ENCODE measurements around the gene MAD1L1. TPM values are rescaled to one million over a fixed set of nuclear protein-coding genes. Genes with fewer than 3 reads are reported as not detected.

Gene MAD1L1
- total and polyA plus RNA-seq, 2 experiments from 2014 or later = 38.2 to 69.8 TPM

DNA sequence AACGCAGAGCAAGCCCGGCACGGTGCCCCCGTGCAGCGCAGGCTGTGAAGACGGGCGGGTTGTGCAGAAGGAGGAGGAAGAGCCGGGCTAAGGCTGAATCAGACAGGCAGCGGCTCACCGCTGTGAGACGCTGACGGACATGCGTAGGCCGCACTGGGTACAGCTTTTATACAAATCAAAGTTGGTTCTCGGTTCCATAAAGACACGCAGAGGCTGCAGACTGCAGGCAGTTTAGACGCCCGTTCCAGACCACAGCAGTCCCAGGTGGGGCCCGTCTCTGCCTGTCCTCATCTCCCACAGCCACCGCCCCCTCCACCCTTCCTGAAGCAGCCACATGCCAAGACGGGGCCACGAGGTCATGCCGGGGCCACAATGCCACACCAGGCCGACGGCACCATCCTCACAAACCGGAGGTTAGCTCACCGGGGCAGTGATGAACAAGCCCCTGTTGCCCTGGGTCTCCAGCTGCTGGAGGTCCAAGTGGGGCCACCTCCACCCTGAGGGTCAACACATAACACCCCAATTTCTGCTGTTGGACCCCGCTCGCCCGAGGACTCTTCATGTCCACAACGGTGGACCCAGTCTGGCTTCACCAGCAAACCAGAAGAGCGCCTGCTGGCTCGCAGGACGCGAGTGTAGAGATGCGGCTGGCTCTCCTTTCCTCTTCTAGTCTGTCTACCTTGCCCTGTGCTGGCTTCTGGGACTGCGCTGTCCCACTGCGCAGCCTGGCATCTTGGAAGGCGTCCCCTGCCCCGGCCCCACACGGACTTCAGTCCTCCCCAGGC is 335.5 kb downstream of the MAD1L1 start:
- H3K4me3 ChIP-seq = no peak overlapping the region
- TF ChIP-seq EZH2phosphoT487 (IDR thresholded peaks at IDR 0.05; ENCODE audit: insufficient read depth, low read depth) (no peak), EZH2 (IDR thresholded peaks at IDR 0.05; ENCODE audit: insufficient read depth, poor library complexity, severe bottlenecking) (no peak)
- H2AFZ ChIP-seq = no peak overlapping the region
- H3K4me1 ChIP-seq (ENCODE audit: insufficient read depth) = peaks cover 11% of the 10 kb centered on the region; the same call in 1 of the 2 replicates
- in situ Hi-C loops (cut with MboI) = no loop called here
- WGBS, 2 experiments (ENCODE audit: low coverage in 1 of 2, low lambda C conversion rate in 2 of 2, missing lambda C conversion rate in 2 of 2) = 91 to 93% methylated on average over 37 to 41 of the region's 41 CpGs
- no peaks in the 10 kb centered on the region for H3K36me3 ChIP-seq (ENCODE audit: low read depth)
- no peaks in the 10 kb centered on the region for H4K20me1 ChIP-seq (ENCODE audit: insufficient read depth)
- no peak overlapping the region for H3K9ac ChIP-seq
- H3K27me3 ChIP-seq (replicated peaks; ENCODE audit: insufficient read depth) = no peaks in the 10 kb centered on the region
- no peak for DNase-seq
- no peaks in the 10 kb centered on the region for H3K9me3 ChIP-seq (ENCODE audit: low read depth)
- H3K27ac ChIP-seq = no peak overlapping the region
- no peaks in the 10 kb centered on the region for H3K79me2 ChIP-seq (ENCODE audit: insufficient read depth)
- no peak overlapping the region for H3K4me2 ChIP-seq (ENCODE audit: unreplicated experiment)
- H3K9me2 ChIP-seq (ENCODE audit: insufficient read depth) = no peaks in the 10 kb centered on the region
- H3F3A ChIP-seq (ENCODE audit: insufficient read depth) = no peaks in the 10 kb centered on the region

DNA sequence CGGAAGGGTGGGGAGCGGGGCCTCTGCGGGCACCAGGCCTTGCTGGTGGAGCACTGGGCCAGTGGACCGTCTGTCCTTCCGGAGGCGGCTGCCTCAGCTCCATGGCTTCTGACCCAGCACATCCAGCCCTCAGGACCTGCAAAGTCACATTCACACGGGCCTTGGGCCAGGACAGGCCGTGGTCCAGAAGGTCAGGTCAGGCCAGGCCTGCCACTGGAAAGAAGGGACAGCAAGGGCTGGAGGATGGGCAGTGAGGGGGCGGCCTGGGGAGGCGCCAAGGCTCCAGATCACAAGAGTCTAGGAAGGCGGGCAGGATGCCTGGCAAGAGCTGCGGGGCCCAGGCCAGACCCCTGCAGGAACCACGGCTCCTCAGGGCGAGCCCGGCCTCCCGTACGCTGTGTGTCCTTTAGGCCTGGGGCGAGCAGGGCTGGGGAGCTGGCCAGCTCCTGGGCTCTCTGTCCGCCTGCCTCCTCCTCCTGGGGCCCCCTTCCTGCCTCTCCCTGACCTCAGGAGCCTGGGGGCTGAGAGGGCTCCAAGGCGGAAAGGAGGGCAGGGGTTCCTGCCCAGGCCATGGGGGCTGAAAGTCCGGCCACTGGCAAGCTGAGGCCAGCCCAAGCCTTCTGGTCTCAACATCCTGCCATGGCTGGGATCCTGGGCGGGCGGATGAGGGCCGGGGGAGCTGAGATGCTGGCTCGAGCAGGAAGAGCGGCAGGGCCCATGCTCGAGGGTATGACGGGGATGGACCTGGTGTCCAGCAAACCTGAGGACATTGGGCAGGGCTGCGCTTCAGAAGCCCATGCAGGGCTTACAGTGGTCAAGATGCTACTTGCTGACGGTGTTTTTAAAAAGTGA is 336.9 kb downstream of the MAD1L1 start:
- no peak overlapping the region for H3K27ac ChIP-seq
- no peak overlapping the region for H3K4me2 ChIP-seq (ENCODE audit: unreplicated experiment)
- H3K9me2 ChIP-seq (ENCODE audit: insufficient read depth) = no peaks in the 10 kb centered on the region
- no peaks in the 10 kb centered on the region for H3K79me2 ChIP-seq (ENCODE audit: insufficient read depth)
- H3K4me3 ChIP-seq = no peak overlapping the region
- no peak overlapping the region for H3K9ac ChIP-seq
- WGBS, 2 experiments (ENCODE audit: low coverage in 1 of 2, low lambda C conversion rate in 2 of 2, missing lambda C conversion rate in 2 of 2) = 94 to 95% methylated on average over 26 to 30 of the region's 30 CpGs
- TF ChIP-seq EZH2 (IDR thresholded peaks at IDR 0.05; ENCODE audit: insufficient read depth, poor library complexity, severe bottlenecking) (no peak), EZH2phosphoT487 (IDR thresholded peaks at IDR 0.05; ENCODE audit: insufficient read depth, low read depth) (no peak)
- no peaks in the 10 kb centered on the region for H4K20me1 ChIP-seq (ENCODE audit: insufficient read depth)
- peaks cover 11% of the 10 kb centered on the region; the same call in 1 of the 2 replicates for H3K4me1 ChIP-seq (ENCODE audit: insufficient read depth)
- no peaks in the 10 kb centered on the region for H3K27me3 ChIP-seq (replicated peaks; ENCODE audit: insufficient read depth)
- no peaks in the 10 kb centered on the region for H3K36me3 ChIP-seq (ENCODE audit: low read depth)
- H2AFZ ChIP-seq = no peak overlapping the region
- no peaks in the 10 kb centered on the region for H3K9me3 ChIP-seq (ENCODE audit: low read depth)
- DNase-seq = no peak
- in situ Hi-C loops (cut with MboI) = no loop called here
- no peaks in the 10 kb centered on the region for H3F3A ChIP-seq (ENCODE audit: insufficient read depth)

GRCh38 chr7:1894906-1895663 is 337.7 kb downstream of the MAD1L1 start:
- Histone ChIP-seq H3F3A (ENCODE audit: insufficient read depth) (no peaks in the 10 kb centered on the region), H3K4me2 (ENCODE audit: unreplicated experiment) (no peak overlapping the region), H3K27ac (no peak overlapping the region), H3K36me3 (ENCODE audit: low read depth) (no peaks in the 10 kb centered on the region), H3K79me2 (ENCODE audit: insufficient read depth) (no peaks in the 10 kb centered on the region), H3K4me1 (ENCODE audit: insufficient read depth) (peaks cover 11% of the 10 kb centered on the region; the same call in 1 of the 2 replicates), H3K4me3 (no peak overlapping the region), H3K9ac (no peak overlapping the region), H2AFZ (no peak overlapping the region), H3K9me2 (ENCODE audit: insufficient read depth) (no peaks in the 10 kb centered on the region), H3K27me3 (replicated peaks; ENCODE audit: insufficient read depth) (no peaks in the 10 kb centered on the region), H3K9me3 (ENCODE audit: low read depth) (no peaks in the 10 kb centered on the region), H4K20me1 (ENCODE audit: insufficient read depth) (no peaks in the 10 kb centered on the region)
- WGBS, 2 experiments (ENCODE audit: low coverage in 1 of 2, low lambda C conversion rate in 2 of 2, missing lambda C conversion rate in 2 of 2) = 85% methylated on average over 14 to 15 of the region's 15 CpGs
- in situ Hi-C loops (cut with MboI) = no loop called here
- TF ChIP-seq EZH2 (IDR thresholded peaks at IDR 0.05; ENCODE audit: insufficient read depth, poor library complexity, severe bottlenecking) = no peak
- TF ChIP-seq EZH2phosphoT487 (IDR thresholded peaks at IDR 0.05; ENCODE audit: insufficient read depth, low read depth) = no peak
- DNase-seq = no peak

- no peaks in the 10 kb centered on the region for H3K27me3 ChIP-seq (replicated peaks; ENCODE audit: insufficient read depth)
- no peak overlapping the region for H3K4me2 ChIP-seq (ENCODE audit: unreplicated experiment)
- peaks cover 11% of the 10 kb centered on the region; the same call in 1 of the 2 replicates for H3K4me1 ChIP-seq (ENCODE audit: insufficient read depth)
- no peaks in the 10 kb centered on the region for H3K79me2 ChIP-seq (ENCODE audit: insufficient read depth)
- TF ChIP-seq EZH2 (IDR thresholded peaks at IDR 0.05; ENCODE audit: insufficient read depth, poor library complexity, severe bottlenecking) = no peak
- TF ChIP-seq EZH2phosphoT487 (IDR thresholded peaks at IDR 0.05; ENCODE audit: insufficient read depth, low read depth) = no peak
- no peak overlapping the region for H3K27ac ChIP-seq
- H3K9ac ChIP-seq = no peak overlapping the region
- no peaks in the 10 kb centered on the region for H3F3A ChIP-seq (ENCODE audit: insufficient read depth)
- no peaks in the 10 kb centered on the region for H4K20me1 ChIP-seq (ENCODE audit: insufficient read depth)
- DNase-seq = no peak
- in situ Hi-C loops (cut with MboI) = no loop called here
- no peaks in the 10 kb centered on the region for H3K9me2 ChIP-seq (ENCODE audit: insufficient read depth)
- no peak overlapping the region for H2AFZ ChIP-seq
- no peaks in the 10 kb centered on the region for H3K9me3 ChIP-seq (ENCODE audit: low read depth)
- no peak overlapping the region for H3K4me3 ChIP-seq
- no peaks in the 10 kb centered on the region for H3K36me3 ChIP-seq (ENCODE audit: low read depth)
- WGBS, 2 experiments (ENCODE audit: low coverage in 1 of 2, low lambda C conversion rate in 2 of 2, missing lambda C conversion rate in 2 of 2) = 97% methylated on average over 9 of the region's 9 CpGs
Measured at GRCh38 chr7:1894313-1894900, 338.3 kb downstream of the MAD1L1 start.
